A172 (cell line): Measurements from ENCODE around the gene INPP5E. TPM values are rescaled to one million over a fixed set of nuclear protein-coding genes. Genes with fewer than 3 reads are reported as not detected.
"Not testable (repeated sequence)": the region's sequence is repeated elsewhere in the genome, so short reads cannot be mapped to it uniquely, and the experiment has no call there.

Source experiments
- DNase-seq: peaks from one replicate; pipeline ENCODE4 v3.0.0-alpha.2; 2015; ENCODE audit warnings: low spot score
- total RNA-seq: library from RNA; depleted of rRNA; stranded (reverse); fragments of >200 nt; shearing (Covaris generic); gene quantifications from 2 replicates; pipeline ENCODE4 v1.2.3, GENCODE V29; 2014

The INPP5E gene
- total RNA-seq, 1 experiment from 2014 or later = 16.6 TPM

GRCh38 chr9:136405904-136406303, 33.7 kb downstream of the INPP5E start:
- not testable (repeated sequence) for DNase-seq

GRCh38 chr9:136405481-136405880, 34.2 kb downstream of the INPP5E start:
- no peak for DNase-seq

- no peak for DNase-seq
These were observed 34.9 kb downstream of the INPP5E start for GRCh38 chr9:136404801-136405136.

- no peak for DNase-seq
These were observed 35.5 kb downstream of the INPP5E start for GRCh38 chr9:136403915-136404800.

- no peak for DNase-seq
These were observed 36.1 kb downstream of the INPP5E start for GRCh38 chr9:136403538-136403914.

DNA sequence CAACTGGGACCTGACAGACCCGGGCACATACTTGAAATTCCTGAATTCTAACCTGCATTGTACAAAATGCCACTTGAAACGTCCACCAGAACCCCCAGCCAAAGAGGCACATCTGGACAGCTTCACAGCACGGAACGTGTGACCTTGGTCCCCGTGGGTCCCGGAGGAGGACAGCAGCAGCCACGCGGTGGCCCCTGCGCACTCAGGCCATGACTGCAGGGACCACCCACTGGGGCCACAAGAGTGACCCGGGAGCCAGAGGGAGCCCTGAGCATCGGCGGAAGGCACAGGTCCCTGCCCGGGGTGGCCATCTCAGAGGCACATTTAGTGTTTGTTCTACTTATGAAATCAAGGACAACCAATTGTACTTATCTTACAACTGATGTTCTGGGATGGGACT, 37.6 kb downstream of the INPP5E start:
- no peak for DNase-seq

- no peak for DNase-seq
These were observed 38.3 kb downstream of the INPP5E start for GRCh38 chr9:136401173-136401922.

- peak; percentile 83 for DNase-seq
These were observed 39.4 kb downstream of the INPP5E start, which contains the start of gene SNAPC4 for GRCh38 chr9:136400038-136400834. SNAPC4 (minus strand) TSS chr9:136400170; CDS start chr9:136398428, 1,742 bp downstream.

GRCh38 chr9:136399176-136400037, 40.2 kb downstream of the INPP5E start:
- DNase-seq = peak; percentile 31

DNA sequence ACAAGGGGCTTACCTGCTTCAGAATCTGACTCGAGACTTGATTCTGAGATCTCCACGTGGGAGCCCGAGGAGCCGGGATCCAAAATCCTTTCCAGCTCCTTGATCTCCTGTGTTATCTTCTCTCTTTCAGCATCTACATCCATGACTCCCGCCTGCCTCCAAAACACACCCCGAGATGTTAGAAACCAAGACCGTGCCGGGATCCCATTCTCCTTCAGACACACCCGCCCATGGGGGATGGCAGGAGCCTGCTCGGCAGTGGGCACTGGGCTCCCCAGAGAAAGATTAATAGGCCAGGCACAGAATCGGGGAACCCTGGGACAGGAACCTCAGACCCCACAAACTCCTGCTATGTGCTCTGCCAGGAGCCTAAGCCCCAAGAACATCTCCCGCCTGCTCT, 41.4 kb downstream of the INPP5E start:
- no peak for DNase-seq

- no peak for DNase-seq
These were observed 42.0 kb downstream of the INPP5E start for GRCh38 chr9:136397643-136398042.

GRCh38 chr9:136396219-136396515, 43.5 kb downstream of the INPP5E start:
- DNase-seq = no peak

GRCh38 chr9:136395345-136396218, 44.1 kb downstream of the INPP5E start:
- DNase-seq = no peak

- no peak for DNase-seq
These were observed 44.7 kb downstream of the INPP5E start for GRCh38 chr9:136395020-136395340.

DNA sequence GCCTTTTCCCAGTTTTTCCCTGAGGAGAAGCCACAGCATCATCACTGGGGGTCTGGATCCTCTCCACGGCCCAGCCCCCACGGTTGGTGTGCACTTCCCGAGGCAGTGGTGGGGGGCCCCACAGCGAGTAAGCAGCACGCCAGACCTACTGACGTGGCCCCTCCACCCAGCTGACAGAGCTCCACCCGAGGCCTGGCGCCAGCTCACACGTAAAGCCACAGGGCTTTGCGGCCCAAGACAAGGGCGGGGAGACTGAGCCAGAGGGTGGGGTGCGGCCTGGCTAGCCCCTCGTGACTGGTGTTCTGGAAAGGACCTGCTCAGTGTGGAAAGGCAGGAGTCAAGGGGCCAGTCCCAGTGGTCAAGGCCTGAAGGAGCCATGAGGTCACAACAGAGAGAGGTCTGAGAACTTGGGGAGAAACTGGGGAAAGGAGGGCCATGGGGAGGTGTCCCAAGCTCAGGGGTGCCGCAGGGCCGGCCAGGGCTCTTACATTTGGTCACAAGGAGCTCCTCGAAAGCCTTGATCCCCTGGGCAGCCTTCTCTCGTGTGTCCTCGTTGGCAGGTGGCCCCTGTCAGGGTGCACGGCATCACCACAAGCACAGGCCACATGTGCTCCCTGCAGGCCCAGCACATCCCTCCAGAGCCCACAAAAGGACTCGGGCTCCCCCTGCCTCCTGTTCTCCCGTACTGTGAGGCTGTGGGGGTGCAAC, 45.2 kb downstream of the INPP5E start:
- no peak for DNase-seq

DNA sequence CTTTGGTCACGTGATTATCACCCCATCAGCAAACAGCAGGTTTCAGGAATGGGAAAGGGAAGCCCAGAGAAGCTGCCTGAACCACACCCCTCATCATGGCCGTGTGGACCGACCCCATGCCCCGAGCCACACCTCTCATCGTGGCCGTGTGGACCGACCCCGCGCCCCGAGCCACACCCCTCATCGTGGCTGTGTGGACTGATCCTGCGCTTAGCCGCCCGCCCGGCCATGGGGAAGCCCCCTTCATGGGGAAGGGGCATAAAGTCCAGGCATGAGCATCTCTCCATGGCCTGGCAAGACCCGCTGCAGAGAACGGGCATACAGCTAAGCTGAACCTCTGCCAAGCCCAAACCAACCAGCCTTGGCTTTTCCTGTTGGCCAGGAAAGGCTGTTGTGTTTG, 46.1 kb downstream of the INPP5E start:
- DNase-seq = no peak

DNA sequence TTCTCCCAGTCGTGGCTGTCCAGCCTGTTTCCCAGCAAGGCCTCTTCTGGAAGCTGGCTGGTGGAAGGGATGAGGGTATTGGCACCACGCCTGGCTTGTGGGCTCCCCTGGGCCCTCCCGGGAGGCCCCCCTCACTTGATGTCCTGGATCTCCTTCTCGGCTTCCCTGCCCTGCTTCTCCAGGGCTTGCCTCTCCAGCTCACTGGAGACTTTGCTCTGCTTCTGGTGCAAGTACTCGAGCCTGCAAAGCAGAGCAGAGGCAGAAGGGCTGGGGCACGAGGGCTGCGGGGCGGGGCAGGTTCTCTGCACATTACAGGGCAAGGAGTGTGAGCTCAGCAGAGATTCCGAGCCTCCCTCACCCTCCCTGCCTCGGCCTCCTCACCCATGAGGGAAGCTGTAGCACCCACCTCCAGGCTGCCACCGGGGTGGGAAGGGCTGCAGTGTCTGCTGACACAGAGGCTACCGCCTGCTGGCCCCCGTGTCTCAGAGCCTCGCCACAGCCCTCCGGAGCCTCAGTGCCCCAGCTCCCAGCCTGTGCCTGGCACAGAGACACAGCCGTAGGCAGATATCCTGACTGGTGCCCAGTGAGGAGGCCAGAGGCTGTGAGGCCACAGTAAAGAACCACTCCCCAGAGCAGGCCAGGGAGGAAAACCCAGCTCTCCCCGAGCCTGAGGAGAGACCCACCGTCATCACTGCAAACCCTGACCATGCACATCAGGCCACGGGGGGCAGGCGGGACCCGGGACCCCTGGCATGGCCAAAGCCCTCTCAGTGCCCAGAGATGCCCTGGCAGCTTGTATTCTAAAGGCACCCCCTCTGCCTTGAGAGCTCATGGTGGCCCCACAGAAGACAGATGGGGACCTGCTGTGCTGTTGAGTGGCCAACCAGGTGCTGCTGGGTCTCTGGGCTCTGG, 46.9 kb downstream of the INPP5E start:
- no peak for DNase-seq

- no peak for DNase-seq
These were observed 47.7 kb downstream of the INPP5E start for GRCh38 chr9:136391737-136392537.
